ENCODE results near the gene NRXN3. TPM values are rescaled to one million over a fixed set of nuclear protein-coding genes. Genes with fewer than 3 reads are reported as not detected.

Gene NRXN3
- polyA plus RNA-seq, 1 of the 3 experiments (the other 2 are of a cell fraction): 1.6 TPM

DNA sequence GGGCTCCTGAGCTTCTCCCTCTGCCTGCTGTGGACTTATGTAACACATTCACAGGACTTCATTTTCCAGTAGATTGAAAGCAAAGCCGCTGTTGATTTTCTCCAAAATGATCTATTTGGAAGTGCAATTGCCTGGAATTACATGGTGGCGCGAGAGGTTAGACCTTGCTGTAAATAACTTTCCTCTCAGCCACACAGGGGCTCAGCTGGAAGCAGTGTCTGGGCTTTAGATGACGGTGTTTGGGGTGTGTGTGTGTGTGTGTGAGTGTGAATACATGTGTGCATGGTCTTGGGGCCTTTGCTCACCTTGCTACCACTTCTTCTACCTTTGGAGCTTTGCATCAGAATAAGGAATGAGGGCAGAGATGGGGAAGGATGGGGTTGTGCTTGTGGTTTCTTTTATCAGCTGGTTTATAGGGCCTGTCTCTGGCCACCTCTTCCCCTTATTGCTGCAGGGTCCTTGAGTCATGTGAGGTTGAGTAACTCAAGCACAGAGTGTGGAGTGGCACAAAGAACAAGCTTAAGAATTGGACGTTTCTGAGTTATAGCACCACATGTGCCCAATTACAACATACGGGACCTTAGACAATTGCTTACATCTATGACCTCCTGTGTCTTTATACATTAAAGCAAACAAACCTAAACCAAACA is 280.6 kb downstream of the NRXN3 start:
- ChIA-PET CTCF (interaction anchor here (0.6 to 3.6 kb wide), 6 partner anchors 9 to 196 kb away, joined by 3 to 50 read pairs (median 4); no protein-coding TSS in a partner anchor), POLR2A (no interaction called here)
- H3K36me3 ChIP-seq (replicated peaks in 1 of 2; ENCODE audit: control insufficient read depth in 1 of 2, insufficient read depth in 2 of 2, low read length in 1 of 2): no peaks in the 10 kb centered on the region
- TF ChIP-seq CTCF (IDR thresholded peaks at IDR 0.05): no peak
- TF ChIP-seq RFX5 (IDR thresholded peaks at IDR 0.05; ENCODE audit: low read length): no peak
- TF ChIP-seq NRF1 (IDR thresholded peaks at IDR 0.05; ENCODE audit: low read depth, low read length): no peak
- no peak for TF ChIP-seq FOXM1 (IDR thresholded peaks at IDR 0.05; ENCODE audit: low read depth)
- no peak for TF ChIP-seq REST (IDR thresholded peaks at IDR 0.05; ENCODE audit: low read depth, low read length)
- TF ChIP-seq RCOR1 (IDR thresholded peaks at IDR 0.05; ENCODE audit: low read length): no peak
- no peak for TF ChIP-seq MXI1 (IDR thresholded peaks at IDR 0.05; ENCODE audit: low read depth, low read length)
- TF ChIP-seq ELF1 (IDR thresholded peaks at IDR 0.05): no peak
- TF ChIP-seq GATA2 (CRISPR knock-in tag; IDR thresholded peaks at IDR 0.05): no peak
- TF ChIP-seq RAD21 (IDR thresholded peaks at IDR 0.05; ENCODE audit: low read length): no peak
- no peak for TF ChIP-seq USF2 (IDR thresholded peaks at IDR 0.05; ENCODE audit: borderline replicate concordance, low read depth, low read length)
- TF ChIP-seq EZH2phosphoT487 (IDR thresholded peaks at IDR 0.05; ENCODE audit: borderline replicate concordance, low read depth): no peak
- no peak for TF ChIP-seq ZBTB33 (IDR thresholded peaks at IDR 0.05; ENCODE audit: borderline replicate concordance, low read depth)
- no peak for TF ChIP-seq USF1 (IDR thresholded peaks at IDR 0.05; ENCODE audit: borderline replicate concordance, low read depth)
- TF ChIP-seq, protein P1, sequence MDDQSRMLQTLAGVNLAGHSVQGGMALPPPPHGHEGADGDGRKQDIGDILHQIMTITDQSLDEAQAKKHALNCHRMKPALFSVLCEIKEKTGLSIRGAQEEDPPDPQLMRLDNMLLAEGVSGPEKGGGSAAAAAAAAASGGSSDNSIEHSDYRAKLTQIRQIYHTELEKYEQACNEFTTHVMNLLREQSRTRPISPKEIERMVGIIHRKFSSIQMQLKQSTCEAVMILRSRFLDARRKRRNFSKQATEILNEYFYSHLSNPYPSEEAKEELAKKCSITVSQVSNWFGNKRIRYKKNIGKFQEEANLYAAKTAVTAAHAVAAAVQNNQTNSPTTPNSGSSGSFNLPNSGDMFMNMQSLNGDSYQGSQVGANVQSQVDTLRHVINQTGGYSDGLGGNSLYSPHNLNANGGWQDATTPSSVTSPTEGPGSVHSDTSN (IDR thresholded peaks at IDR 0.05): no peak
- no peak for TF ChIP-seq TCF12 (IDR thresholded peaks at IDR 0.05)
- TF ChIP-seq SIN3A (IDR thresholded peaks at IDR 0.05; ENCODE audit: borderline replicate concordance, low read depth, low read length): no peak
- TF ChIP-seq FOXJ3 (CRISPR knock-in tag; IDR thresholded peaks at IDR 0.05): no peak
- no peak for TF ChIP-seq GABPA (IDR thresholded peaks at IDR 0.05; ENCODE audit: low read depth)
- no peak for TF ChIP-seq TEAD4 (IDR thresholded peaks at IDR 0.05; ENCODE audit: borderline replicate concordance, insufficient read depth)
- H3K4me3 ChIP-seq (ENCODE audit: low read depth in 2 of 2, low read length in 1 of 2): no peak overlapping the region
- no peaks in the 10 kb centered on the region for H3F3A ChIP-seq (replicated peaks; ENCODE audit: insufficient read depth)
- H3K9me2 ChIP-seq: no peaks in the 10 kb centered on the region
- no peak overlapping the region for H3K4me2 ChIP-seq
- no peak for DNase-seq
- H3K9ac ChIP-seq: no peak overlapping the region
- H4K20me1 ChIP-seq (ENCODE audit: insufficient read depth): no peaks in the 10 kb centered on the region
- no peak overlapping the region for H3K27ac ChIP-seq (ENCODE audit: low read depth in 2 of 2, low read length in 1 of 2)
- no peaks in the 10 kb centered on the region for H3K27me3 ChIP-seq (ENCODE audit: insufficient read depth)
- no peaks in the 10 kb centered on the region for H3K9me3 ChIP-seq
- WGBS (ENCODE audit: low lambda C conversion rate): 20% methylated on average over 6 of the region's 6 CpGs
- no peaks in the 10 kb centered on the region for H3K4me1 ChIP-seq (ENCODE audit: control insufficient read depth in 1 of 2, insufficient read depth in 2 of 2, low read depth in 1 of 2, low read length in 1 of 2)
- no peaks in the 10 kb centered on the region for H3K79me2 ChIP-seq (ENCODE audit: insufficient read depth)
- H2AFZ ChIP-seq (ENCODE audit: low read depth): no peak overlapping the region

Measured in SK-N-SH (cell line).